Testis (tissue), 3 donors: ENCODE measurements around the gene ZC3H4. TPM values are rescaled to one million over a fixed set of nuclear protein-coding genes. Genes with fewer than 3 reads are reported as not detected.

Source experiments
- DNase-seq: peaks from one replicate; pipeline ENCODE4 v3.0.0-alpha.2; 2019
- H3K27ac ChIP-seq, 2 donors: fragments of 200-600 bp; sonication (generic); one replicate each; pipeline ENCODE4 v1.5.1; 2019
- H3K27me3 ChIP-seq: fragments of 200-600 bp; sonication (generic); one replicate; pipeline ENCODE4 v1.5.1; 2019
- H3K36me3 ChIP-seq: fragments of 200-600 bp; sonication (generic); one replicate; pipeline ENCODE4 v1.5.1; 2017; ENCODE audit warnings: low read depth; ENCODE audit errors: missing control alignments
- H3K4me1 ChIP-seq: fragments of 200-600 bp; sonication (generic); one replicate; pipeline ENCODE4 v1.5.1; 2019
- H3K4me3 ChIP-seq, 2 donors: fragments of 200-600 bp; sonication (generic); one replicate each; pipeline ENCODE4 v1.5.1; 2017 to 2019
- H3K9me3 ChIP-seq: fragments of 200-600 bp; sonication (generic); one replicate; pipeline ENCODE4 v1.5.1; 2017
- POLR2A ChIP-seq: fragments of 450-650 bp; IDR thresholded peaks from one replicate; pipeline ENCODE4 v1.6.1; 2017; ENCODE audit warnings: antibody characterized with exemption, mild to moderate bottlenecking, moderate library complexity
- WGBS, 2 donors: methylation state at CpG; one replicate each; pipeline ENCODE4 v1.1.5; 2018; 5-methylcytosine and 5-hydroxymethylcytosine counted together
- intact Hi-C: fragments of 100-400 bp; cut with DNase I; formaldehyde crosslinking; loops from one replicate; pipeline ENCODE4 v1.15.1; 2023; ENCODE audit warnings: low total_unique reads
- polyA plus RNA-seq: library from polyadenylated mRNA; stranded (reverse); fragments of 350-450 nt; fragmentation: Illumina TruSeq; extraction: RNeasy Lipid Tissue Mini Kit (QIAGEN cat#74804); gene quantifications from one replicate; pipeline ENCODE4 v1.2.3, GENCODE V29; 2014; ENCODE audit warnings: low read depth, low replicate concordance; ENCODE audit not compliant: insufficient read depth
- total RNA-seq, 2 donors: library from RNA; depleted of rRNA; stranded (reverse); fragments of >200 nt; gene quantifications; one replicate each; pipeline ENCODE4 v1.2.3, GENCODE V29; 2016
- TF ChIP-seq, protein P1 (sequence below), 3 experiments: fragments of 450-650 bp in 2 of 3; fragments of 200-600 bp in 1 of 3; sonication (generic) in 1 of 3; IDR thresholded peaks; one replicate each; pipeline ENCODE4 v1.5.1; 2016 to 2019; ENCODE audit warnings: antibody characterized with exemption in 3 of 3, mild to moderate bottlenecking in 2 of 3, moderate library complexity in 1 of 3

ZC3H4 gene
- total and polyA plus RNA-seq, 3 donors from 2014 or later: 25.4 to 47.3 (median 45.2) TPM

- intact Hi-C loops: no loop called here
- no peak for DNase-seq
Observed at GRCh38 chr19:47022541-47023447, 90.8 kb downstream of the ZC3H4 start.

GRCh38 chr19:47022140-47022536, 91.4 kb downstream of the ZC3H4 start:
- no peak for DNase-seq
- TF ChIP-seq POLR2A: no peak
- TF ChIP-seq, protein P1, sequence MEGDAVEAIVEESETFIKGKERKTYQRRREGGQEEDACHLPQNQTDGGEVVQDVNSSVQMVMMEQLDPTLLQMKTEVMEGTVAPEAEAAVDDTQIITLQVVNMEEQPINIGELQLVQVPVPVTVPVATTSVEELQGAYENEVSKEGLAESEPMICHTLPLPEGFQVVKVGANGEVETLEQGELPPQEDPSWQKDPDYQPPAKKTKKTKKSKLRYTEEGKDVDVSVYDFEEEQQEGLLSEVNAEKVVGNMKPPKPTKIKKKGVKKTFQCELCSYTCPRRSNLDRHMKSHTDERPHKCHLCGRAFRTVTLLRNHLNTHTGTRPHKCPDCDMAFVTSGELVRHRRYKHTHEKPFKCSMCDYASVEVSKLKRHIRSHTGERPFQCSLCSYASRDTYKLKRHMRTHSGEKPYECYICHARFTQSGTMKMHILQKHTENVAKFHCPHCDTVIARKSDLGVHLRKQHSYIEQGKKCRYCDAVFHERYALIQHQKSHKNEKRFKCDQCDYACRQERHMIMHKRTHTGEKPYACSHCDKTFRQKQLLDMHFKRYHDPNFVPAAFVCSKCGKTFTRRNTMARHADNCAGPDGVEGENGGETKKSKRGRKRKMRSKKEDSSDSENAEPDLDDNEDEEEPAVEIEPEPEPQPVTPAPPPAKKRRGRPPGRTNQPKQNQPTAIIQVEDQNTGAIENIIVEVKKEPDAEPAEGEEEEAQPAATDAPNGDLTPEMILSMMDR (IDR thresholded peaks at IDR 0.05): no peak
- Histone ChIP-seq H3K36me3 (no peaks in the 10 kb centered on the region), H3K27me3 (no peaks in the 10 kb centered on the region), H3K4me3 (peak overlapping the region in 1 of 2 donors; percentile 32), H3K27ac (no peak overlapping the region), H3K4me1 (peaks cover 16% of the 10 kb centered on the region), H3K9me3 (no peaks in the 10 kb centered on the region)
- intact Hi-C loops: no loop called here
- 16 to 35% methylated on average over 4 to 14 of the region's 14 CpGs for WGBS, 2 donors

More at GRCh38 chr19:47022541-47023447, 90.8 kb downstream of the ZC3H4 start:
- H3K36me3 ChIP-seq: no peaks in the 10 kb centered on the region
- no peak overlapping the region for H3K4me3 ChIP-seq
- no peak overlapping the region for H3K27ac ChIP-seq
- no peaks in the 10 kb centered on the region for H3K9me3 ChIP-seq
- no peaks in the 10 kb centered on the region for H3K27me3 ChIP-seq
- WGBS, 2 donors: 4 to 5% methylated on average over 33 of the region's 33 CpGs
- peaks cover 16% of the 10 kb centered on the region for H3K4me1 ChIP-seq
- TF ChIP-seq, protein P1 (IDR thresholded peaks at IDR 0.05): no peak
- TF ChIP-seq POLR2A: no peak

DNA sequence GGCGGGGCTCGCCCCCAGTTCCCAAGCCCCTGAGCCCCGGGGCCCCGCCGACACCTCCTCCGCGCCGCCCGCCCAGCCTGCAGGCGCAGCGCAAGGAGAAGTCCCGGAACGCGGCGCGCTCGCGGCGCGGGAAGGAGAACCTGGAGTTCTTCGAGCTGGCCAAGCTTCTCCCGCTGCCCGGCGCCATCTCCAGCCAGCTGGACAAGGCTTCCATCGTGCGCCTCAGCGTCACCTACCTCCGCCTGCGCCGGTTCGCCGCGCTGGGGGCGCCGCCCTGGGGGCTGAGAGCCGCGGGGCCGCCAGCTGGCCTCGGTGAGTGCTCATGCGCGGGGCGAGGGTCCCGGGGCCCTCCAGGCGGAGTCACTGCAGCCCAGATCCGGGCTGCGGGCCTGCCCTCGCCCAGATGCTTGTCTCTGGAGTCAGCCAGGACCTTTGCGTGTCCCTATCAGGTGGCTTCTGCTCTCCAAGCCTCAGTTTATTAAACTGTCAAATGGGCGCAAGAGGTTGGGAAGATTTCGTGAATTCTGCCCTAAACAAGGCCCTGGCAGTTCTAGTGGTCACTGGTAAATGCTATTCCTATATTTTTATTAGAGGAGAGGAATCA, 91.9 kb downstream of the ZC3H4 start:
- peaks cover 16% of the 10 kb centered on the region for H3K4me1 ChIP-seq
- no peaks in the 10 kb centered on the region for H3K27me3 ChIP-seq
- TF ChIP-seq, protein P1 (IDR thresholded peaks at IDR 0.05): no peak
- no peak for TF ChIP-seq POLR2A
- peak overlapping the region in 1 of 2 donors; percentile 32 for H3K4me3 ChIP-seq
- intact Hi-C loops: no loop called here
- no peak overlapping the region for H3K27ac ChIP-seq
- whole genome bisulfite sequencing, 2 donors: 3 to 5% methylated on average over 20 to 50 of the region's 50 CpGs
- H3K36me3 ChIP-seq: no peaks in the 10 kb centered on the region
- no peaks in the 10 kb centered on the region for H3K9me3 ChIP-seq
- no peak for DNase-seq

DNA sequence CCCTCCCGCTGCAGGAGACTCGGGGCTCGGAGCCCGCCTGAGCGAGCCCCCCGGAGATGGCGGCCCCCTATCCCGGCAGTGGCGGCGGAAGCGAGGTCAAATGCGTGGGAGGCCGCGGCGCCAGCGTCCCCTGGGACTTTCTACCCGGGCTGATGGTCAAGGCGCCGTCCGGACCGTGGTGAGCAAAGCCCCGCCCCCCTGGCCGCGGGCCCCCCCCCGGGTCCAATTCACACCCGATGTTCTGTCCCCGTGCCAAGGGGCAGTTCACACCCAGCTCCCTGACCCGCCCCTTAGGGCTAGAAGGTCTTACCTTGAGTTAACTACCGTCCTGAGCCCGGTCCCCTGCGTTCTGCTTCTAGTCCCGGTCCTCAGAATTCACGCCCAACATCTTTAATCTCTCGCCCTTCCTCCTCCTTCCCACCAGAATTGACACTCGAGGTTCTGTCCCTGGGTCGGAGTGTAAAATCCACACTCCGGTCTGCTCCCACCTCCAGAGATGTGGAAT, 92.5 kb downstream of the ZC3H4 start:
- Histone ChIP-seq H3K27ac (no peak overlapping the region), H3K27me3 (no peaks in the 10 kb centered on the region), H3K9me3 (no peaks in the 10 kb centered on the region), H3K36me3 (no peaks in the 10 kb centered on the region), H3K4me3 (peak overlapping the region in 1 of 2 donors; percentile 32), H3K4me1 (peaks cover 16% of the 10 kb centered on the region)
- WGBS, 2 donors: 1 to 3% methylated on average over 6 to 34 of the region's 37 CpGs
- intact Hi-C loops: no loop called here
- DNase-seq: no peak
- TF ChIP-seq, protein P1 (IDR thresholded peaks at IDR 0.05): no peak
- TF ChIP-seq POLR2A: no peak
